ENCODE measurements around the gene HLA-B.

DNA sequence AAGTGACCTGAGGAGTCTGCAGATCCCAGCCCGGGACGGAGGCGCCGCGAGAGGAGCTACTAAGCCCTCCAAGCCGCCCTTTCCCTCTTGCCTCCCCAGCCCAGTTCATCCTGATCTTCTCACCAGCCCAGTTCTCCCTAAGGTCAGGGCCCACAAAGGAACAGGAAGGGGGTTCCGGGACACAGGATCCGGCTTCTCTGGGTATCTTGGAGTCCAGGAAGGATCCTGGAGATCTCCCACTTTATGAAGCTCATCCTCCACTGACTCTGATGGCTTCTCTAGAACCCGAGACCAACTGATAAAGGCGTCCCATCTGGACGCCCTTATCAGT, 48.2 kb downstream of the HLA-B start:
- TF ChIP-seq ARNTL (CRISPR knock-in tag; IDR thresholded peaks at IDR 0.05; ENCODE audit: borderline replicate concordance, low read depth) (no peak), ISL1 (CRISPR knock-in tag; IDR thresholded peaks at IDR 0.05) (no peak), ZFP30 (CRISPR knock-in tag; IDR thresholded peaks at IDR 0.05) (no peak), SNAI2 (CRISPR knock-in tag; IDR thresholded peaks at IDR 0.05) (no peak)
- TF ChIP-seq, protein P1, sequence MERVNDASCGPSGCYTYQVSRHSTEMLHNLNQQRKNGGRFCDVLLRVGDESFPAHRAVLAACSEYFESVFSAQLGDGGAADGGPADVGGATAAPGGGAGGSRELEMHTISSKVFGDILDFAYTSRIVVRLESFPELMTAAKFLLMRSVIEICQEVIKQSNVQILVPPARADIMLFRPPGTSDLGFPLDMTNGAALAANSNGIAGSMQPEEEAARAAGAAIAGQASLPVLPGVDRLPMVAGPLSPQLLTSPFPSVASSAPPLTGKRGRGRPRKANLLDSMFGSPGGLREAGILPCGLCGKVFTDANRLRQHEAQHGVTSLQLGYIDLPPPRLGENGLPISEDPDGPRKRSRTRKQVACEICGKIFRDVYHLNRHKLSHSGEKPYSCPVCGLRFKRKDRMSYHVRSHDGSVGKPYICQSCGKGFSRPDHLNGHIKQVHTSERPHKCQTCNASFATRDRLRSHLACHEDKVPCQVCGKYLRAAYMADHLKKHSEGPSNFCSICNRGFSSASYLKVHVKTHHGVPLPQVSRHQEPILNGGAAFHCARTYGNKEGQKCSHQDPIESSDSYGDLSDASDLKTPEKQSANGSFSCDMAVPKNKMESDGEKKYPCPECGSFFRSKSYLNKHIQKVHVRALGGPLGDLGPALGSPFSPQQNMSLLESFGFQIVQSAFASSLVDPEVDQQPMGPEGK (CRISPR knock-in tag; IDR thresholded peaks at IDR 0.05; ENCODE audit: borderline replicate concordance) = no peak
- TF ChIP-seq, protein P2, sequence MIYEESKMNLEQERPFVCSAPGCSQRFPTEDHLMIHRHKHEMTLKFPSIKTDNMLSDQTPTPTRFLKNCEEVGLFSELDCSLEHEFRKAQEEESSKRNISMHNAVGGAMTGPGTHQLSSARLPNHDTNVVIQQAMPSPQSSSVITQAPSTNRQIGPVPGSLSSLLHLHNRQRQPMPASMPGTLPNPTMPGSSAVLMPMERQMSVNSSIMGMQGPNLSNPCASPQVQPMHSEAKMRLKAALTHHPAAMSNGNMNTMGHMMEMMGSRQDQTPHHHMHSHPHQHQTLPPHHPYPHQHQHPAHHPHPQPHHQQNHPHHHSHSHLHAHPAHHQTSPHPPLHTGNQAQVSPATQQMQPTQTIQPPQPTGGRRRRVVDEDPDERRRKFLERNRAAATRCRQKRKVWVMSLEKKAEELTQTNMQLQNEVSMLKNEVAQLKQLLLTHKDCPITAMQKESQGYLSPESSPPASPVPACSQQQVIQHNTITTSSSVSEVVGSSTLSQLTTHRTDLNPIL (CRISPR knock-in tag; IDR thresholded peaks at IDR 0.05; ENCODE audit: low read depth) = no peak

Data from SK-N-SH treated with all-trans-retinoic acid at 6 μM for 48 hours (cell line).